HG03103 (cell line): Measurements from ENCODE around the gene PMPCA.
"Not testable (repeated sequence)": the region's sequence is repeated elsewhere in the genome, so short reads cannot be mapped to it uniquely, and the experiment has no call there.

ENCODE experiments used
- ATAC-seq: cut with Tn5 transposase; IDR thresholded peaks from one replicate; pipeline ENCODE4 v1.9.1; 2021; ENCODE audit warnings: low read depth; ENCODE audit not compliant: unreplicated experiment

The PMPCA gene

DNA sequence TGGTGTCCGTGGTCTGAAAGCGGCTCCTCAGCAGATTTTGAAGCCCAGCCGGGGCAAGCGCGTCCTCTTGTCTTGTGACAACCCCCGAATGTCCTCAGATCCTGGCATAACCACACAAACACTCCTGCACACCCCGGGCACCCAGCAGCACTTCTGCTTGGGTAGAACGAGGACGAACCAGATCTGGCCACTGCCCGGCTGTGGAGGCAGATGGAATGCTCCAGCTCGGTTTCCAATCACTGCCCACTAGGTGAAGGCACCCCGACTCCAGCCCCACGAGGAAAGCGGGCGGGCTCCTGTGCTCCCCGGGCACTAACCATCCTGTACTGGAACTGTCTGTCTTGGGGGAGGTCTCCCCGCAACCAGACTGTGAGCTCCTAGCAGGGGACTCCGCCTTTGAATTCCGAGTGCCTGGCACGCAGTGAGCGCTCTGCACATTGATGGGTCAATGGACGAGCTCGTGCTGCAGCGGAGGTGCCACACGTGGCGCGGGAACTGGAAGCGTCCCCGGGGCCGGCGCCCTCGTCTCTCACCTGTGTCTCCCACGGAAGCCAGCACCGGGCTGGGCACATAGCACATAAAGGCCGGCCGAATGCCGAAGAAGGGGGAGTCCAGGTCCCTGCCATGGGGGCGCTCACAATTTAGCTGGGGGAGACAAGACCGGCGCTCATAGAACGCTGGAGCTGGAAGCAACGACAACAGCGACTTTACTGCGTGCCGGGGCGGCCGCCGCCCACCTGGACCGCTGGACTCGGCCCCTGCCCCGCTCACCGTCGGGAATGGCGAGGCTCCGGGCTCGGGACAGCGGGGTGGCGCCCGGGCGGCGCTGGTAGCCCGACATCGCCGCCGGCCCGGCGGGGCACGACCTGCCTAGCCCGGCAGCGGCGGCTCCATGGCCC is 652 bp upstream of the PMPCA start:
- no peak for ATAC-seq

DNA sequence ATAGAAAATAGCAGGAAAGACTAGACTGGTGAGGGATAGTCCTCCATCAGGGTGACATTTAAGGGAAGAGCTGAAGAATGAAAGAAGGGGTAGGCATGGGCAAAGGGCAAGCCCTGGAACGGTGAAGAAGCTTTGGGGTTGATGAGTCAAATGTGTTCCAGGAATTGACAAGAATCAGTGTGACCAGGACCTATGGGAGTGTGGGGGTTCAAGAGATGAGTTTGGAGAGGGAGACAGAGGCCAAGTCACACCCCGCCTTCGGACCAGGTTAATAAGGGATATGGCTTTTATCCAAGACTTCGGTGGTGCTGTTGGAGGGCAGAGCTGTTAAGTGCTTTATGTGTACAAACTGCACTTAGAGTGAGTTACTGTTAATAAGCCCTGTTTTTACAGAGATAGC is 920 bp downstream of the PMPCA start:
- ATAC-seq: no peak

- ATAC-seq: no peak
Observed at GRCh38 chr9:136412962-136413361, 2.5 kb downstream of the PMPCA start.

GRCh38 chr9:136416427-136416826 is 6.0 kb downstream of the PMPCA start:
- ATAC-seq: no peak

DNA sequence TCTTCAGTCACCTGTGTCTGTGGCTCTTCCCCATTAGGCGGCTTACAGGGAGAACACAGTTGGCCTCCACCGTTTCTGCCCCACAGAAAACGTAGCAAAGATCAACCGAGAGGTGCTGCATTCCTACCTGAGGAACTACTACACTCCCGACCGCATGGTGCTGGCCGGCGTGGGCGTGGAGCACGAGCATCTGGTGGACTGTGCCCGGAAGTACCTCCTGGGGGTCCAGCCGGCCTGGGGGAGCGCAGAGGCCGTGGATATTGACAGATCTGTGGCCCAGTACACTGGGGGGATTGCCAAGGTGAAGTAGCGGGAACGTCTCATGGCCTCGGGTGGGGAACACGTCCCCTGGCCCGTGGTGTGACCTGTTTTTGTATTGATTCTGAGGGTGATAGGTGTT is 6.5 kb downstream of the PMPCA start:
- ATAC-seq: no peak

DNA sequence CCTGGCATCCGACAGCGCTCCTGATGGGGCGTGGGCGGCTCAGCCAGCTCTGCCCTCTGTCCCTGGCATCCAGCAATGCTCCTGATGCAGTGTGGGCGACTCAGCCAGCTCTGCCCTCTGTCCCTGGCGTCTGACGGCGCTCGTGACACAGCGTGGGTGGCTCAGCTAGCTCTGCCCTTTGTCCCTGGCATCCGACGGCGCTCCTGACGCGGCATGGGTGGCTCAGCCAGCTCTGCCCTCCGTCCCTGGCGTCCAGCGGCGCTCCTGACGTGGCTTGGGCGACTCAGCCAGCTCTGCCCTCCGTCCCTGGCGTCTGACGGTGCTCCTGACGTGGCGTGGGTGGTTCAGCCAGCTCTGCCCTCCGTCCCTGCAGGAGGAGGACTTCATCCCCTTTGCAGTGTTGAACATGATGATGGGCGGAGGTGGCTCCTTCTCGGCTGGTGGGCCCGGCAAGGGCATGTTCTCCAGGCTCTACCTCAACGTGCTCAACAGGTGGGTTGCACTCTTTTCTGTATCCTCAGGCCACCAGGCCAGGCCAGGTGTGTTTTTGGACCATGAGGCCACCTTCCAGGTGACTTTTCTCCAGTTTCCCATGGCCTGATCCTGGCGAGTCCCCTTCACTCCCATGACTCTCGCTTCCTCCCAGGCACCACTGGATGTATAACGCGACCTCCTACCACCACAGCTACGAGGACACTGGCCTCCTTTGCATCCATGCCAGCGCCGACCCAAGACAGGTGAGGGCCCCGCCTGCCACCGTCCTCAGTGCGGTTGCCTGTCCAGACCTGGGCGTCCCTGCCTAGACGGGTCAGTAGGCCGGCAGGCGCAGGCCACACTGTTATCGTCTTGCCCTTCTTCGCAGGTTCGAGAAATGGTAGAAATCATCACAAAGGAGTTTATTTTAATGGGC is 8.0 kb downstream of the PMPCA start:
- ATAC-seq: no peak

- no peak for ATAC-seq
Observed at GRCh38 chr9:136419092-136419420, 8.6 kb downstream of the PMPCA start.

DNA sequence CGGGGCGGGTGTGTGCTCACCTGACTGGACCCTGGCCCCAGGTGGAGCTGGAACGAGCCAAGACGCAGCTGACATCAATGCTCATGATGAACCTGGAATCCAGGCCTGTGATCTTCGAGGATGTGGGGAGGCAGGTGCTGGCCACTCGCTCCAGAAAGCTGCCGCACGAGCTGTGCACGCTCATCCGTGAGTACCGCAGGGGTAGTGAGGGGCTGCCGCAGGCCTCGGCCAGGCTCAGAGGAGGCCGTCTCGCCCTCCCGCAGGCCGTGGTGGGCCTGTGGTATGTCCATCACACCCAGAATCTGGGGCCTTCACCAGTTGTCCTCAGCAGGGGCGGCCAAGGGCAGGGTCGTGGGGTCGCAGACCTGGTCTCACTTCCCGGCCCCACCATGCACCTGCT is 11.3 kb downstream of the PMPCA start:
- no peak for ATAC-seq

DNA sequence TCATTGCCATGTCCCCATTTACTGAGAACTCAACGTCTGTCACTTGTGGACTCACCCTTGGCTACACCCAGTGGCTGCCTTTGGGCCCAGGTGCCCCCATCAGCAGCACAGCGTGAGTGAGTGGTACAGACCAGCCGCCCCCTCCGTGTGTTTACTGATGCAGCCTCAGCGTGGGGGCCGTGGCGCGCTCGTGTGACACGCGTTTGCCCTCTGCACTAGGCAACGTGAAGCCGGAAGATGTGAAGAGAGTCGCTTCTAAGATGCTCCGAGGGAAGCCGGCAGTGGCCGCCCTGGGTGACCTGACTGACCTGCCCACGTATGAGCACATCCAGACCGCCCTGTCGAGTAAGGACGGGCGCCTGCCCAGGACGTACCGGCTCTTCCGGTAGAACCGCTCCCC is 12.4 kb downstream of the PMPCA start:
- ATAC-seq: no peak

DNA sequence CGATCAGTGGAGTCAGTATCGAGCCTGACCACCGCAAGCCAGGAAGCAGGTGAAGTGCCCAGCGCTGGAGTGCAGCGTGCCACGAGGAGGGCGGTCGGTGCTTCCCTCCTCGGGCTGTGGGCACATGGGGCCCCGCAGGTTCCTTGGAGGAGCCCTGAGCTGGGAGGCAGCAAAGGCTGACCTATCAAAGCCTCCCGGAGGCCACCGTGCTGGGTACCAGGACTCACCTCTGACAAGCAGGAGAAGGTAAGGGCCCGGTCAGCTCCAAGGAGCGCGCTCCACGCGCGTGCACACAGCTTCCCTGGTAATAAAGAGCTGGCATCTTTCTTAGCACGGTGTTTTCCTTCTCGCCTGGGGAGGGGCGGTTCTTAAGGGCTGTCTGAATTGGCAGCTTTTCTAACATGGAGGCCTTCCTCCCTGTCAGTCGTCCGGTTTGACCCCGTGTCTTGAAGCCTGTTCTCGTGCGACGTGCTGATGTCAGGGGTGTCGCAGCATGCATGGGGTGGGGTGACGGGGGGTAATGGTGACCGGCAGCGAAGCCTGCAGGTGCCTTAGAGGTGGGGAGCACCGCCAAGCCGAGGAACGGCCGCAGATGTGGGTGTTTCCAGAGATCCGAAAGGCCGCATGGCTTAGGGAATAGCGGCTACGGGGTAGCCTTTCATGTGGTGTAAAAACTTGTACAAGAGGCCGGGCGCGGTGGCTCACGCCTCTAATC is 13.1 kb downstream of the PMPCA start:
- no peak for ATAC-seq

DNA sequence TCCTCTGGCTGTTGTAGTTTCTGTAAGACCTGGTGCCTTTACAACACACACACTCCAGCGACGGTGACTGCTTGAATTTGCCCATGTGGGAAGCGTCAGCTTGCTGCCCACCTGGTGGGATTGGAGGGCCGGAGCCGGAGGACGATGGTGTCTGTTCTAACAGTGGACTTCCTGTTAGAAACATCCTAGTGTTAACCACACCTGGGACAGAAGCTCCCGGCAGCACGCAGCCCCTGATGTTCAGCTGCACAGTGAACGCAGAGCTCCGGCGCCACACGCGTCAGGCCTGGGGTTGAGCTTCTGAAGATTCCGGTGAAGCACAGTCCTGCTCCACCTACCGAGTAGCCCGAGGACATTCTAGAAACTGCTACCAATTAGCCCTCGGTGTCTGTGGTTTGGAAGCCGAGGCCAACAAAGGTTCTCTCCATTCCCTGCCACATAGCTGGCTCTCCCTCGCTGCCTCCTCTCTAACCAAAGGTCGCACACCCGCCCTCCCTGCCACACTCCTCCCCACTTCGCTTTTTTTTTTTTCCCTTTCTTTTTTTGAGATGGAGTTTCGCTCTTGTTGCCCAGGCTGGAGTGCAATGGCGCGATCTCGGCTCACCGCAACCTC is 14.4 kb downstream of the PMPCA start:
- no peak for ATAC-seq

DNA sequence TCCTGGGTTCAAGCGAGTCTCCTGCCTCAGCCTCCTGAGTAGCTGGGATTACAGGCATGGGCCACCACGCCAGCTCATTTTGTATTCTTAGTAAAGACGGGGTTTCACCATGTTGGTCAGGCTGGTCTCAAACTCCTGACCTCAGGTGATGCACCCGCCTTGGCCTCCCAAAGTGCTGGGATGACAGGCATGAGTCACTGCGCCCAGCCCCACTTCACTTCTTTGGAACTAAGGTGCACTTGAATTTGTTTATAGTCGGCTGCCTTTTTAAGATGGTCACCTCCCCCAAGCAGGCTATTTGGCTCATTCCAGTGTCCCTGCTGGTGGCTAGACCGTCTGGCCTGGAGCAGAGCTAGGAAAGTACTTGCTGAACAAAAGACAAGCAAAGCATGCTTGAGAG is 14.9 kb downstream of the PMPCA start:
- not testable (repeated sequence) for ATAC-seq

DNA sequence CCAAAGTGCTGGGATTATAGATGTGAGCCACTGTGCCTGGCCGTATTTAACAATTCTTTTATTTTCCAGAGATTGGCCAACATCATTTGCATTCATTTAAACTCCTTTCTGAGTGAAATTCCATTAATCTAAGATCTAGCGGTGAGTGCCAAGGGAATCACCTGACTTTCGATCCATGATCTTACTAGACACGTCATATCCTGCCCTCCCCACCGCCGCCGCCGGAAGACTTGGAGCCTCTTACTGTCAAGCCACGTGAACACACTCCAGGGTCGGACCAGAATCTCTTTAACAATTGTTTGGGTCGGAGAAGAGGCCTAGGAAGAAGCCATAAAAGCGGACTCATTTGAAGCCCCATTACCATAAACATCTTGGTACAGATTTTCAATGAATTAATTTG is 16.3 kb downstream of the PMPCA start:
- no peak for ATAC-seq

GRCh38 chr9:136429075-136429628 is 18.7 kb downstream of the PMPCA start:
- ATAC-seq: no peak

- ATAC-seq: no peak
Observed at GRCh38 chr9:136429683-136430491, 19.4 kb downstream of the PMPCA start.

DNA sequence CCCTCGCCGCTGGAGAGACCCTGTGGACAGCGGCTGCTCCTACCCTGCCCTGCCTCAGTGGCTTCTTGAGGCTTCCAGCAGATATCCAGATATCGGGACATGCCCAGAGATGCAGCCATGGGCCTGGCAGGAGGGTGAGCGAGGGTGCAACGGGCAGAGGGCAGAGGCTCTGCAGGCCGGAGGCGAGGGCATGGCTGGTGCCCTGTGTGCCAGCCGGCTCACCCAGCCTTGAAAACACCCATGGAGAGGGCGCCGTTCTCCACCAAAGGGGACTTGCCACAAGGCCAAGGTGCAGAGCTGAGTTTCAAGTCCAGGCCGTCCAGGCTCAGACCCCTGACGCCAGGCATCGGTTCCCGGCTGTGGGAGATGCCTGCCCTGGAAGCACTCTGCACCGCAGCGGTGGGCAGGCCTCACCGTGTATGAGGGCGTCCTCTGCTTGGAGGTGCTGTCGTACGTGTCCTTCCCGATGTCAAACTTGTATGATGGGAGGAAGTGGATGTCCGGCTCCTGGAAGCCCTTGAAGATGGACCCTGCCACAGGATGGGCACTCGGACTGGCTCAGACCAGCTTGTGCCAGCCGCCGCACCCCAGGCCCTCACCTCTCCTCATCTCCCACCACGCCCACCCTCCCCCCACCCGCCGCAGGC is 20.3 kb downstream of the PMPCA start:
- ATAC-seq: no peak

- ATAC-seq: no peak
Observed at GRCh38 chr9:136431782-136432350, 21.4 kb downstream of the PMPCA start.

DNA sequence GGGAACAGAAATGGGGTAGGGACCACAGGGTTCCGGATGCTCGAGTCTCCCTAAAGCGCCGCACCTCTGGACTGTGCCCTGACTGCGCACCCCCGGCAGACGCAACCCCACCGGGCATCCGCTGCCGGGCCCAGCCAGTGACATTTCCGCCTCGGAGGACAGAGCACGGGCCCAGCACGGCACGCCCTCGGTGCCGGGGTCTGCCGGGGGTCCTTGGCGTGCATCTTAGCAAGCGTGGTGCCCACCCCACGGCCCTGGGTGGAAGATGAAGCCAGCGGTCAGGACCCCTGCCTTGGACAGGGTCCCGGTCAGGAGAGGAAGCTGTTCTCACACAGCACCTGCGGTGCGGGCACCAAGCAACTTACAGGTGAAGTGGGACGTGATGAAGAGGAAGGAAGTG is 22.1 kb downstream of the PMPCA start:
- ATAC-seq: no peak
